ENCODE measurements around the gene RCCD1.

GRCh38 chr15:90968434-90968833 lies 13.8 kb downstream of the RCCD1 start:
- TF ChIP-seq HDAC6 (IDR thresholded peaks at IDR 0.05; ENCODE audit: low read depth, low read length) (no peak), POLR2AphosphoS5 (IDR thresholded peaks at IDR 0.05; ENCODE audit: low read depth, low read length) (no peak), SIN3A (conservative IDR thresholded peaks at IDR 0.05 in 1 of 2, IDR thresholded peaks at IDR 0.05 in 1 of 2; ENCODE audit: low read depth in 1 of 2, low read length in 2 of 2) (no peak), RAD21 (IDR thresholded peaks at IDR 0.05 in 1 of 2, conservative IDR thresholded peaks at IDR 0.05 in 1 of 2; ENCODE audit: low read depth in 2 of 2, low read length in 2 of 2) (no peak), ZNF274 (IDR thresholded peaks at IDR 0.05; ENCODE audit: borderline replicate concordance, extremely low read depth, low read length) (no peak), RNF2 (IDR thresholded peaks at IDR 0.05; ENCODE audit: borderline replicate concordance, low read depth, low read length, missing control alignments, poor library complexity, severe bottlenecking) (no peak), CBX8 (IDR thresholded peaks at IDR 0.05; ENCODE audit: borderline replicate concordance, low read depth, low read length) (no peak), FOSL1 (IDR thresholded peaks at IDR 0.05; ENCODE audit: insufficient read depth, low read depth, low read length) (no peak), CREB1 (IDR thresholded peaks at IDR 0.05) (no peak), POLR2A (IDR thresholded peaks at IDR 0.05; ENCODE audit: control extremely low read depth in 1 of 2, low read depth in 2 of 2, low read length in 2 of 2) (no peak), JUN (IDR thresholded peaks at IDR 0.05; ENCODE audit: low read depth, low read length) (no peak), EP300 (IDR thresholded peaks at IDR 0.05; ENCODE audit: borderline replicate concordance in 1 of 2, low read depth in 2 of 2, low read length in 2 of 2) (no peak)
- TF ChIP-seq, protein P1, sequence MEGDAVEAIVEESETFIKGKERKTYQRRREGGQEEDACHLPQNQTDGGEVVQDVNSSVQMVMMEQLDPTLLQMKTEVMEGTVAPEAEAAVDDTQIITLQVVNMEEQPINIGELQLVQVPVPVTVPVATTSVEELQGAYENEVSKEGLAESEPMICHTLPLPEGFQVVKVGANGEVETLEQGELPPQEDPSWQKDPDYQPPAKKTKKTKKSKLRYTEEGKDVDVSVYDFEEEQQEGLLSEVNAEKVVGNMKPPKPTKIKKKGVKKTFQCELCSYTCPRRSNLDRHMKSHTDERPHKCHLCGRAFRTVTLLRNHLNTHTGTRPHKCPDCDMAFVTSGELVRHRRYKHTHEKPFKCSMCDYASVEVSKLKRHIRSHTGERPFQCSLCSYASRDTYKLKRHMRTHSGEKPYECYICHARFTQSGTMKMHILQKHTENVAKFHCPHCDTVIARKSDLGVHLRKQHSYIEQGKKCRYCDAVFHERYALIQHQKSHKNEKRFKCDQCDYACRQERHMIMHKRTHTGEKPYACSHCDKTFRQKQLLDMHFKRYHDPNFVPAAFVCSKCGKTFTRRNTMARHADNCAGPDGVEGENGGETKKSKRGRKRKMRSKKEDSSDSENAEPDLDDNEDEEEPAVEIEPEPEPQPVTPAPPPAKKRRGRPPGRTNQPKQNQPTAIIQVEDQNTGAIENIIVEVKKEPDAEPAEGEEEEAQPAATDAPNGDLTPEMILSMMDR (IDR thresholded peaks at IDR 0.05; ENCODE audit: control extremely low read depth in 1 of 3, insufficient read depth in 1 of 3, low read depth in 1 of 3, low read length in 3 of 3), result no peak

Measured in H1 (cell line).